GM12891 (cell line): ENCODE measurements around the gene RSAD2.

ENCODE experiments used
- DNase-seq: peaks from one replicate; pipeline ENCODE4 v3.0.0; 2011; ENCODE audit warnings: low spot score; ENCODE audit not compliant: insufficient read length
- FAIRE-seq: peaks from 2 replicates; lab custom pipeline; 2011; peaks lifted over from hg19 to GRCh38; lab: Jason Lieb, UNC
- PAX5 ChIP-seq: IDR thresholded peaks from 2 replicates; pipeline ENCODE4 v1.6.1; 2011; ENCODE audit warnings: low read length, moderate library complexity, mild to moderate bottlenecking; ENCODE audit not compliant: insufficient read depth, severe bottlenecking
- POLR2A ChIP-seq: IDR thresholded peaks from 2 replicates; pipeline ENCODE4 v1.6.1; 2011; ENCODE audit warnings: low read depth, low read length, control low read depth
- POLR2AphosphoS5 ChIP-seq: IDR thresholded peaks from 2 replicates; pipeline ENCODE4 v1.6.1; 2011; ENCODE audit warnings: low read depth, low read length, control low read depth
- POU2F2 ChIP-seq: IDR thresholded peaks from 2 replicates; pipeline ENCODE4 v1.6.1; 2011; ENCODE audit warnings: low read depth, mild to moderate bottlenecking, control low read depth, low read length, moderate library complexity
- SPI1 ChIP-seq: IDR thresholded peaks from 2 replicates; pipeline ENCODE4 v1.6.1; 2011; ENCODE audit warnings: low read depth, low read length, control low read depth
- TAF1 ChIP-seq: IDR thresholded peaks from 2 replicates; pipeline ENCODE4 v1.6.1; 2011; ENCODE audit warnings: low read depth, low read length, control low read depth

The RSAD2 gene

GRCh38 chr2:6923319-6923718 lies 45.7 kb downstream of the RSAD2 start:
- FAIRE-seq = no peak
- DNase-seq = no peak
- no peak for TF ChIP-seq POLR2AphosphoS5
- TF ChIP-seq TAF1 = no peak
- no peak for TF ChIP-seq POU2F2
- TF ChIP-seq PAX5 = no peak
- no peak for TF ChIP-seq SPI1
- TF ChIP-seq POLR2A = no peak

GRCh38 chr2:6924101-6924923 lies 46.7 kb downstream of the RSAD2 start:
- DNase-seq (no peak), FAIRE-seq (peak; percentile 23)
- no peak for TF ChIP-seq PAX5
- TF ChIP-seq POLR2AphosphoS5 = no peak
- no peak for TF ChIP-seq TAF1
- no peak for TF ChIP-seq POLR2A

- TF ChIP-seq POLR2A (no peak), POU2F2 (no peak), SPI1 (no peak)
- FAIRE-seq (no peak), DNase-seq (no peak)
Observed at GRCh38 chr2:6924924-6925409, 47.4 kb downstream of the RSAD2 start.

- FAIRE-seq = no peak
- TF ChIP-seq PAX5 (no peak), TAF1 (no peak), POLR2A (no peak), POU2F2 (no peak), POLR2AphosphoS5 (no peak), SPI1 (no peak)
- no peak for DNase-seq
Observed at GRCh38 chr2:6926071-6926732, 48.6 kb downstream of the RSAD2 start.

- TF ChIP-seq POU2F2 (no peak), PAX5 (no peak)
- no peak for DNase-seq
- FAIRE-seq = peak; percentile 41
Observed at GRCh38 chr2:6927186-6927585, 49.6 kb downstream of the RSAD2 start.

- no peak for DNase-seq
- TF ChIP-seq POLR2AphosphoS5 = no peak
- no peak for TF ChIP-seq PAX5
- TF ChIP-seq TAF1 = no peak
- no peak for TF ChIP-seq POU2F2
- TF ChIP-seq SPI1 = no peak
- no peak for TF ChIP-seq POLR2A
- no peak for FAIRE-seq
Observed at GRCh38 chr2:6927753-6928152, 50.2 kb downstream of the RSAD2 start.

GRCh38 chr2:6928452-6928851 lies 50.9 kb downstream of the RSAD2 start:
- TF ChIP-seq POU2F2 = no peak
- TF ChIP-seq TAF1 = no peak
- TF ChIP-seq POLR2A = no peak
- TF ChIP-seq SPI1 = no peak
- no peak for TF ChIP-seq POLR2AphosphoS5
- no peak for TF ChIP-seq PAX5
- no peak for DNase-seq
- no peak for FAIRE-seq

GRCh38 chr2:6929196-6929819 lies 51.7 kb downstream of the RSAD2 start:
- FAIRE-seq = no peak

GRCh38 chr2:6930923-6931647 lies 53.5 kb downstream of the RSAD2 start:
- DNase-seq = no peak
- TF ChIP-seq SPI1 (no peak), POLR2AphosphoS5 (no peak)
- peak; percentile 16 for FAIRE-seq

More at GRCh38 chr2:6929196-6929819, 51.7 kb downstream of the RSAD2 start:
- TF ChIP-seq POLR2AphosphoS5 (no peak), SPI1 (no peak), PAX5 (no peak), POLR2A (no peak), TAF1 (no peak), POU2F2 (no peak)
- no peak for DNase-seq
